CD1c-positive myeloid dendritic cell (primary cell): ENCODE measurements around the gene SNX13.
"Not testable (repeated sequence)": the region's sequence is repeated elsewhere in the genome, so short reads cannot be mapped to it uniquely, and the experiment has no call there.

ENCODE experiments used
- DNase-seq: peaks from one replicate; pipeline ENCODE4 v3.0.0-alpha.2; 2016; ENCODE audit errors: extremely low spot score

Gene SNX13

DNA sequence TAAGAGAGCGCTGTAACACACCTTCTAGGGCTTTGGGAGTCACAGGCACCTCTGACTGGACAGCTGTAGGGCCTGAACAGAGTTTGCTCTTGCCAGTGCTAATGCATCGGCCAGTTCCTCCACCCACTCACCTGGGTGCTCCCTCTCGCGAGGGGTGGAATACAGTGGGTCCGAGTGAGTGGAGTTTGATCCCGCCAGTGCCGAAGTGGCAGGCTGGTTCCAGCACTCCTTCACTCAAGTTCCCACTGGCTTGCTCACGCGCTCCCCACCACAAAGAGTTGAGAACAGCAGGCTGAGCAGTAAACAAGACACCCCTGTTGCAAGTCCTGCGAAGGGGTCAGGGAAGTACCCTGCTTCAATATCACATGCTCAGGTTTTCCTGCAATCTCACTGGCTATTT, 91.8 kb downstream of the SNX13 start:
- DNase-seq, result no peak

DNA sequence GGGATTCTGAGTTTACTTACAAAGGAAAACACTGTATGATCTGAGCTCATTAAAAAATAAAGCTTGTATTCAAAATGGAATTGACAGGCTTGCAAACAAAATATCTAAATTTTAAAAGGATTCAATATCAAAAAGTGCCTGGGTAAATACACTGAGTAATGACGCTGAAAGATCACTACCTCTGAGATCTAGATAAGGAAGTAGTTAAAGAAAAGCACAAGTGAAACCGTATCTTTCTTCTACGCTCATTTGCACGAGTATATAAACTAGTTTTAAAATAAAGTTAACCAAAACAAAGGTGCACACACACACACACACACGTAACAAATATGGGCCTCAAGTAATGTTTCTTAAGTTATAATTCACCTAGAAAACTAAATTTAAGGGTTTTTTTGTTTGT, 93.4 kb downstream of the SNX13 start:
- peak; percentile 12 for DNase-seq

- DNase-seq, result no peak
These were observed 95.1 kb downstream of the SNX13 start for GRCh38 chr7:17845197-17845547.

DNA sequence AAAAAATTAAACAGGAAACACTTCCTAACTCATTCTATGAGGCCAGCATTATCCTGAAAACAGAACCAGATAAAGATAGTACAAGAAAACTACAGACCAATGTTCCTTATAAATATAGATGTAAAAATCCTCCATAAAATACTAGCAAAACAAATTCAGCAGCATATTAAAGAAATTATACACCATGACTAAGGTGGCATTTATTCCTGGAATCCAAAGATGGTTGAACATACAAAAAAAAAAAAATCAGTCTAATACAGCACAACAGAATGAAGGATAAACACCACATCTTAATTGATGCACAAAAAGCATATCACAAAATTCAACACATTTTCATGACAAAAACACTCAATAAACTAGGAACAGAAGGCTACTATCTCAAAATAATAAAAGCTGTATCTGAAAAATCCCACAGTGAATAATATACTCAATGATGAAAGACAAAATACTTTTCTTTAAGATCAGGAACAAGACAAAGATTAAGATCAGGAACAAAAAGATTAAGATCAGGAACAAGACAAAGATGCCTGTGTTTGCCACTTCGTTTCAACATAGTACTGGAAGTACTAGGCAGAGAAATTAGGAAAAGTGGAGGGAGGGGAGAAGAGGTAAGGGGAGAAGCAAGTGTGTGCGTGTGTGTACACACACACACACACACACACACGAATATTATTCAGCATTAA, 95.6 kb downstream of the SNX13 start:
- DNase-seq, result no peak

- DNase-seq, result no peak
These were observed 96.3 kb downstream of the SNX13 start for GRCh38 chr7:17844022-17844421.

GRCh38 chr7:17843041-17843440, 97.3 kb downstream of the SNX13 start:
- no peak for DNase-seq

- no peak for DNase-seq
These were observed 107.4 kb downstream of the SNX13 start for GRCh38 chr7:17832820-17833355.

DNA sequence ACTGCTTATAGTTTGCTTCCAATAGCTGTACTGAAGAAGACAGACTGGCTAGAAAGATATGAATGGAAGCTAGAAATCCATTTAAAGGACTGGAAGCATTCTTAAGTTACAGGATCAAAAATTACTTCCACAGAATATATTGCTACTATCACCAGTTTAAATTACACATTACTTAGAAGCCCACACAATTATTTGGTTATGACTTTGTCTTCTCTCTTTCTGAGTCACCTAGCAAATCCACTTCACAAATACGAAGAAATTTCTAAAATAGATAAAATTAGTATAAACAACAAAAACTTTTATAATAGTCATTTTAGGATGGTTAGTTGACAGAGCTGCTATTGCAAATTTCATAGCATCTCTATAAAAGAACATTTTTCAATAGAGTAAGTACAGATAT, 108.1 kb downstream of the SNX13 start:
- DNase-seq, result no peak

DNA sequence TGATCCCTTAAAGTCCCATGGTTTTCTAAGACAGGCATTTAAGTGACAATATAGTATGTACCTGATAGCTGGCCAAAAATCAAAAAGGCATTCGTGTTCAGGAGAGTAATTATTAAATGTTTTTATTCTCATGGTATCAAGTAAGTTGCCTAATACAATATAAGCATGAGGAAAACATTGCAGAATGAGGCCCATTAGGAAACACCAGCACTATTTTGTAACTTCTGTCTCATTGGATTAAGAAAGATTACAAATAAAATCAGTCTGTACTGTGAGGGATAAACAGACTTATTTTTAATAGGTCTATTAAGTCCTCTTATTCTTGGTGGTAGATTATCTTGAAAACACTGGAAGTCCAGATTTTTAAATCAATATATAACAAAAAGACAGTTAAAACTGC, 110.1 kb downstream of the SNX13 start:
- DNase-seq, result peak; percentile 11

- no peak for DNase-seq
These were observed 111.3 kb downstream of the SNX13 start for GRCh38 chr7:17829001-17829400.

GRCh38 chr7:17822547-17823173, 117.6 kb downstream of the SNX13 start:
- DNase-seq, result no peak

GRCh38 chr7:17816903-17817302, 123.4 kb downstream of the SNX13 start:
- DNase-seq, result no peak

DNA sequence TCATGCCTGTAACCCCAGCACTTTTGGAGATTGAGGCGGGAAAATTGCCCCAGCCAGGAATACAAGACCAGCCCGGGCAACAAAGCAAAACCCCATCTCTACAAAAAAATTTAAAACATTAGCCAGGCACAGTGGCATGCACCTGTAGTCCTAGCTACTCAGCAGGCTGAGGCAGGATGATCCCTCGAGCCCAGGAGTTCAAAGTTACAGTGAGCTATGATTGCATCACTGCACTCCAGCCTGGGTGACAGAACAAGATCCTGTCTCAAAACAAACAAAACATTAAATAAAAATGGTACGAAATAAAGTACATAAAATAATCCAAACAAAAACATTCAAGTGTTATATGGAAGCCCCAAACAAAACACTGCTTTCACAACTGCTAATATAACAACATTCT, 125.0 kb downstream of the SNX13 start:
- DNase-seq, result no peak

GRCh38 chr7:17814058-17814457, 126.2 kb downstream of the SNX13 start:
- no peak for DNase-seq

GRCh38 chr7:17809215-17809614, 131.1 kb downstream of the SNX13 start:
- not testable (repeated sequence) for DNase-seq

GRCh38 chr7:17807242-17807641, 133.1 kb downstream of the SNX13 start:
- DNase-seq, result no peak

DNA sequence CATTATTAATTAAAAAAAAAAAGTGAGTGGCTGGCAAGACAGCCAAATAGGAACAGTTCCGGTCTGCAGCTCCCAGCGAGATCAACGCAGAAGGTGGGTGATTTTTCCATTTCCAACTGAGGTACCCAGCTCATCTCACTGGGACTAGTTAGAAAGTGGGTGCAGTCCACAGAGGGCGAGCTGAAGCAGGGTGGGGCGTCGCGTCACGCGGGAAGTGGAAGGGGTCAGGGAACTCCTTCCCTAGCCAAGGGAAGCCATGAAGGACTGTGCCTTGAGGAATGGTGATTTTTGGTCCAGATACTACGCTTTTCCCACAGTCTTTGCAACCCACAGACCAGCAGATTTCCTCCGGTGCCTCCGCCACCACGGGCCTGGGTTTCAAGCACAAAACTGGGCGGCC, 133.7 kb downstream of the SNX13 start:
- no peak for DNase-seq

DNA sequence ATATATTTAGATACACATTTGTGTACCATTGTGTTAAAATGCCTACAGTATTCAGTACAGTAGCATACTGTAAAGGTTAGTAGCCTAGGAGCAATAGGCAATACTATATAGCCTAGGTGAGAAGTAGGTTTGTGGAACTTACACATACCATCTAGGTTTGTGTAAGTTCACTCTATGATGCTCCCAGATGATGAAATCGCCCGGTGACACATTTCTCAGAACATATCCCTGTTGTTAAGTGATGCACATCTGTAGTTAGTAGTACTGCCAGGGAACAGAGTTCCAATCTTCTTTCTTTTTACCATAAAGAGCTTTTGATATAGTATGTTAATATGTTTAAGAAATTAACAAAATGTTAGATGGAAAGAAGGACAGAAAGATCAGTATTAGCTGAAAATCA, 138.2 kb downstream of the SNX13 start:
- no peak for DNase-seq

DNA sequence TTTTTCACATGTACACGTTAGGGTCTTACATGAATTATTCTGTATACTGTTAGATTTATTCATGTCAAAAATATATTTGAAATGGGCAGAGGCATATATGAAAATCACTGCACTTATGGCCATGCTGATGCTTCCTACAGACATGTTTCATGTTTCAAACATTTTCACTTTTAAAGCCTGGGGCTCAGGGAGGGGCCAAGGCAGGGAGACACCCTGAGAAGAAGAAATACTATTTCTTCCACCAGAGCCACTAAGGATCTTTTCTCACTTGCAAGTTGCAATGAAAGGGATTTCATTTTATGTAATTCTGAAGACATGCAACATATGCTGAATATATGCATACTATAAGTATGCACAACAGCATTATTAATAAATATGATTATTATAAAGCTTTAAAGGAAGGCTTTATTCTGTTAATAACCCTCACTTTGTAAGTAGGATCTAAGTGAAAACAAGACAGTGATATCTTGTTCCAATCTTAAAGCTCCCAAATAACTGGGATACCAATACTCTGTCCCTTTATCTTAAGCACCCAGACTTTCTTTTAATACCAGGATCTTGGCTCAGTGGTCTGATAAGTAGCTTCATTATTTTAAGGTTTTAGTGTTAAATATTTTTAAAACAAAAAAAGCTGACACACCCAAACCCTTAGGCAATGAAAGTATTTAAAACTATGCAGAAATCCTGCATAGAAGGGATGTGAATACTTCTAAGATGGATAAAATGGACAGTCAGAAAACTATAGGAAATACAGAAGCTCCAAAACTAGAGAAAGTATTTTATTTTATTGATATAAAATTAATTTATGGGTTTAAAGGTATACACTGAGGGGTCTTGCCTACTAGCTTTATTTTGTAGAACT, 148.0 kb downstream of the SNX13 start:
- DNase-seq, result no peak

DNA sequence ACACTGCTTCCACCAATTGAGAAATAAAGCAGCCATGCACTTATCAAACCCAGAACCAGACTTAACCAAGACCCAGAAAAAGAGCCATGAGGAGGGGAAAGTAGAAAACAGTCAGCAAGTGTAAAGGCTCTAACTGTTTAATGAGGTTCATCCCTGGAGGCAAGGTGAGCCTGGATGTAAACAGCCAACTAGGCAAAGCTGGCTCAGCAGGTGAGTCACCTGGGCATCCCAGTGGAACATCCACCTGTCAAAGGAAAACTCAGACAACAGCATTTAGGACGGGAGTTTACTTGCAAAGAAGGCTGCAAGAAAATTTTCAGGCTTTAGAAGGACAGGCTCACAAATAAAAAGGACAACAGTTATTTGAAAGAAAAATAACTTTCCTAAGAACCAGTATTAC, 153.0 kb downstream of the SNX13 start:
- DNase-seq, result no peak

DNA sequence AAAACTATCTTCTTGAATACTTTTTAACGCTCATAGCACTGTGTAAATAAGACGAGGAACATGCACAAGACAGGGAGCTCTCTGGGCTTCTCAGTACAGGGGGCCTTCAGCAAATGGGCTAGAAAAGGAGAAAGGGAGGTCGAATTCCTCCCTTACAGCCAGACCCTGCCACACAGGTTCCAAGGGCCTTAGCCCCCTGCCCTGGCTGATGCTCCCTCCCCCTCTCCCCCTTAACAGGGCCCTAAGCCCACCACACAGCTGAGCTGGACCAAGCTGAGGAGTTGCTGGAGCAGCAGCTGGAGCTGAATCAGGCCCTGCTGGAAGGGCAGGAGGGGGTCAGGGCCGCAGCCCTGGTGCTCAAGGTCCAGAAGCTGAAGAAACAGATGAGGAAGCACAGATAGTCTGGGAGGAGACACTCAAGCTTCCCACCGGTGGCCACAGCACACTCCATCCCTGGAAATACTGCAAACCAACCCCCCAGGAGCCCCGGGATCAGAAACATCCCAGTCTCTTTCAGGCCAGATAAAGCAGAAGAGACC, 153.9 kb downstream of the SNX13 start:
- no peak for DNase-seq

DNA sequence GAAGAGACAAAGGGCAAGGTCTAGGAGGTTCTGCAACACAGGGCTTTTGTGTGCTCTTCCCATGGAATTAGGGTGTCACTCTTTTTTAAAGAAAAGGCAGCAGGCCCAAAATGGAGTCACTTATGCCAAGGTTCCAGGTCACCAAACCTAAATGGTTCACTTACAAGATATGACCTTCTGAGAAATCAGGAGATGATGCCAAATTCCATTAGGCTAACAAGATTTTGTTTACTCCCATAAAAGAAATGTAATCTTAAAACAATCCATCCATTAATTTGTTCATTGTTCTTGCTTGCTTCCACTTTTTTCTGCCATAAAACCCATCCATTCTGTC, 158.1 kb downstream of the SNX13 start:
- DNase-seq, result no peak
